Measurements from ENCODE around the gene MAP4K4.
"Not testable (repeated sequence)": the region's sequence is repeated elsewhere in the genome, so short reads cannot be mapped to it uniquely, and the experiment has no call there.

MAP4K4 gene

DNA sequence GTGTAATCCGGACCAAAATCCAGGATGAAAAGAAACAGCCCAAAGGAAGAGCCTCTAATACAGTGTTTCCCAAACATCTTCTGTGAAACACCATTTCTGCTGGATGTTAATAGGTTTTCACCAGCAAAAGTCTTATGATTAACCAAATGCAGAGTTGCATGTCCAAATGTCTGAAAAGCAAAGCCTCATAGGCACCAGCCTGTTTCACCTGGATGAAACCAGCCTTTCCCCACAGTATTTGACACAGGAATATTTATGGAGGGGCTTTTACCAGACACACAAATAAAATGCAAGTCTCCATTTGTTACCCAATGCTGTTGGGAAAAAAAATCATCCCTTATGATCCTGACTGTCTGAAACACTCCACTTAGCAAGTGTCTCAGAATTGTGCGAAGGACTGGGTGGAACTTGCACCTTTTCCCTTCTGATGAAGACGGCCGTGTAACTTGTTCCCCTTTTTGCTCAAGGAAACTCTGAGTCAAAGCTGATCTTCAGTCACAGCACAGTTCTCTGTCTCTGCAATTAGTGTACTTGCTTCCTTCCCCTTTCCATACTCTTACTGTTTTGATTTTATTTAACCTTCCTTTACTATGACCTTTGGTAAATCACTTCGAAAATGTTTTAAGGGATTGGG, 223.9 kb downstream of the MAP4K4 start:
- no peak for DNase-seq
- TF ChIP-seq GATA1 (IDR thresholded peaks at IDR 0.05; ENCODE audit: low read depth, low read length) (no peak), POLR2A (IDR thresholded peaks at IDR 0.05; ENCODE audit: low read length) (no peak)

DNA sequence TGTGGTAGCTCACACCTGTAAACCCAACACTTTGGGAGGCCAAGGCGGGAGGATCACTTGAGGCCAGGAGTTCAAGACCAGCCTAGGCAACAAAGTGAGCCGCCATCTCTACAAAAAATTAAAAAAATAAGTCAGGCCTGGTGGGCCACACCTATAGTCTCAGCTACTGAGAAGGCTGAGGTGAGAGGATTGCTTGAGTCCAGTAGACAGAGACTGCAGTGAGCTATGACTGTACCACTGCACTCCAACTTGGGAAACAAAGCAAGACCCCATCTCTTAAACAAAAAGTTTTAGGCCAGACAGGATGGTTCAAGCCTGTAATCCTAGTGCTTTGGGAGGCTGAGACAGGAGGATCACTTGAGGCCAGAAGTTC, 224.4 kb downstream of the MAP4K4 start:
- no peak for DNase-seq
- TF ChIP-seq POLR2A (IDR thresholded peaks at IDR 0.05; ENCODE audit: low read length) = no peak
- TF ChIP-seq GATA1 (IDR thresholded peaks at IDR 0.05; ENCODE audit: low read depth, low read length) = no peak

DNA sequence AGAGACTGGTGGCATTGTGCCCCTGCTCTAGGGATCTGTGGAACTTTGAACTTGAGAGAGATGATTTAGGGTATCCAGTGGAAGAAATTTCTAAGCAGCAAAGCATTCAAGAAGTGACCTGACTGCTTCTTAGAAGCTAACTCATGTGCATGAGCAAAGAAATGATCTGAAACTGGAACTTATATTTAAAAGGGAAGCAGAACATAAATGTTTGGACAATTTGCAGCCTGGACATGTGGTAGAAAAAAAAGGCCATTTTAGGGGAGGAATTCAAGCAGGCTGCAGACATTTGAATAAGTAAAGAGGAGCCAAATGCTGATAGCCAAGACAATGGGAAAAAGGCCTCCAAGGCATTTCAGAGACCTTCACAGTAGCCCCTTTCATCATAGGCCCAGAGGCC, 226.8 kb downstream of the MAP4K4 start:
- not testable (repeated sequence) for DNase-seq

DNA sequence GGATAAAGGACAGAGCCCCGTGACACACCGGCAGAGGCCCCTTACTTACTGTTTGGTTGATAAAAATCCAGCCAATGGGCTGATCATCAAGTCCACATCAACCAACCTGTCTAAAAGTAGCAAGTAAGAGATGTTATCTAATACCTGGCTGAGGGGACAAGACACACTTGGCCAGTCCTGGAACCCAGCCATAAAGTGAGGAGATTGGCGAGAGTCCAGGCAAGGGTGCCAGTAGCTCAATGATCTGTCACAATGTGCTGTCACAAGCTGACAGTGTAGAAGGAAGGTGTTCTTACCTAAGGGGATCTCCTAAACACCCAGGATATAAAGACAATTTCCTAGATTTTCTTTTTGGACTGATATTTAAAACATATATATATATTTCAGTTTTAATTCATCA, 232.5 kb downstream of the MAP4K4 start:
- TF ChIP-seq GATA1 (IDR thresholded peaks at IDR 0.05; ENCODE audit: low read depth, low read length) = no peak
- TF ChIP-seq POLR2A (IDR thresholded peaks at IDR 0.05; ENCODE audit: low read length) = no peak
- DNase-seq = no peak

DNA sequence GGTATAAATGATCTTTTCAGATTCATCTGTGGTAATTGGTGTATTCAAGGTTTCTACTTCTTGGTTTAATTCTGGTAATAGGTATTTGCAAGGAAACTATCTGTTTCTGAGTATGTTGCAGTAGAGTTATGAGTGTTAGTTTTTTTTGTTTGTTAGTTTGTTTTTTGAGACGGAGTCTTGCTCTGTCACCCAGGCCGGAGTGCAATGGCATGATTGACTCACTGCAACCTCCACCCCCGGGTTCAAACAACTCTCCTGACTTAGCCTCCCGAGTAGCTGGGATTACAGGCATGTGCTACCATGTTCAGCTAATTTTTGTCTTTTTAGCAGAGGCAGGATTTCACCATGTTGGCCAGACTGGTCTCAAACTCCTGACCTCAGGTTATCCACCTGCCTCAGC, 233.3 kb downstream of the MAP4K4 start:
- no peak for DNase-seq
- TF ChIP-seq GATA1 (IDR thresholded peaks at IDR 0.05; ENCODE audit: low read depth, low read length) (no peak), POLR2A (IDR thresholded peaks at IDR 0.05; ENCODE audit: low read length) (no peak)

DNA sequence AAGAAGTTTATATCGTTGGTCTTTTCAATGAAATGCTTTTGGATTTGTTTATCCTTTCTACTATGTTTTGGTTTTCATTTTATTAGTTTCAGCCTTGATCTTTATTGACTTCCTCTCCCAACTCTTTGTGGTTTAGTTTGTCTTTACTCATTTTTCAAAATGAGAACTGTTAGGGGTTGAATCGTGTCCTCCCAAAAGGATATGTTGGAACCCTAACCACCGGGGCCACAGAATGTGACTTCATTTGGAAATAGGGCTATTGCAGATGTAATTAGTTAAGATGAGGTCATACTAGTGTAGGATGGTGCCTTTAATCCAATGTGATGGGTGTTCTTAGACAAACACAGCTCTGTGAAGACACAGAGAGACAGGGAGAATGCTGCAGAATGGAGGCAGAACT, 233.9 kb downstream of the MAP4K4 start:
- DNase-seq = no peak

DNA sequence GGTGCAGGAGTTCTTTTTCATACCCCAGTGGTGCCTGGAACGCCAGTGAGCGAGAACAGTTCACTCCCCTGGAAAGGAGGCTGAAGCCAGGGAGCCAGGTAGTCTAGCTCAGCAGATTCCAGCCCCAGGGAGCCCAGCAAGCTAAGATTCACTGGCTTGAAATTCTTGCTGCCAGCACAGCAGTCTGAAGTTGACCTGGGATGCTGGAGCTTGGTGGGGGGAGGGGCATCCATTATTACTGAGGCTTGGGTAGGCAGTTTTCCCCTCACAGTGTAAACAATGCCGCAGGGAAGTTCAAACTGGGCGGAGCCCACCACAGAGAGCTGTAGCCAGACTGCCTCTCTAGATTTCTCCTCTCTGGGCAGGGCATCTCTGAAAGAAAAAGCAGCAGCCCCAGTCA, 238.3 kb downstream of the MAP4K4 start:
- not testable (repeated sequence) for DNase-seq

More for the DNA sequence above, 233.9 kb downstream of the MAP4K4 start:
- TF ChIP-seq POLR2A (IDR thresholded peaks at IDR 0.05; ENCODE audit: low read length) (no peak), GATA1 (IDR thresholded peaks at IDR 0.05; ENCODE audit: low read depth, low read length) (no peak)

DNA sequence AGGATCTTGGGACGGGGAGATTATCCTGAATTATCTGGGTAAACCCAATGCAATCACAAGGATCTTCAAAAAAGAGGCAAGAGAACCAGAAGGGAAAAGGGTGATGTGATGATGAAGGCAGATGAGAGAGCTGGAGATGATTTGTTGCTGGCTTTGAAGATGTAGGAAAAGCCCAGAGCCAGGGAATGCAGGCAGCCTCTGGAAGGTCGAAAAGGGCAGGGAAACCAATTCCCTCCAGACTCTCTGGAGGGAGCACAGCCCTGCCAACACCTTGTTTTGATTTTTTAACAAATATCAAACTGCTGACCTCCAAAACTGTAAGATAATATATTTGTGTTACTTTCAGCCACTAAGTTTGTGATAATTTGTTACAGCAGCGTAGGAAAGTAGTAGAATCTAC, 245.3 kb downstream of the MAP4K4 start:
- no peak for DNase-seq
- no peak for TF ChIP-seq GATA1 (IDR thresholded peaks at IDR 0.05; ENCODE audit: low read depth, low read length)
- no peak for TF ChIP-seq POLR2A (IDR thresholded peaks at IDR 0.05; ENCODE audit: low read length)

Data from erythroblast (primary cell).